Measurements from ENCODE around the gene FLT3LG.
"Not testable (repeated sequence)": the region's sequence is repeated elsewhere in the genome, so short reads cannot be mapped to it uniquely, and the experiment has no call there.

The FLT3LG gene

DNA sequence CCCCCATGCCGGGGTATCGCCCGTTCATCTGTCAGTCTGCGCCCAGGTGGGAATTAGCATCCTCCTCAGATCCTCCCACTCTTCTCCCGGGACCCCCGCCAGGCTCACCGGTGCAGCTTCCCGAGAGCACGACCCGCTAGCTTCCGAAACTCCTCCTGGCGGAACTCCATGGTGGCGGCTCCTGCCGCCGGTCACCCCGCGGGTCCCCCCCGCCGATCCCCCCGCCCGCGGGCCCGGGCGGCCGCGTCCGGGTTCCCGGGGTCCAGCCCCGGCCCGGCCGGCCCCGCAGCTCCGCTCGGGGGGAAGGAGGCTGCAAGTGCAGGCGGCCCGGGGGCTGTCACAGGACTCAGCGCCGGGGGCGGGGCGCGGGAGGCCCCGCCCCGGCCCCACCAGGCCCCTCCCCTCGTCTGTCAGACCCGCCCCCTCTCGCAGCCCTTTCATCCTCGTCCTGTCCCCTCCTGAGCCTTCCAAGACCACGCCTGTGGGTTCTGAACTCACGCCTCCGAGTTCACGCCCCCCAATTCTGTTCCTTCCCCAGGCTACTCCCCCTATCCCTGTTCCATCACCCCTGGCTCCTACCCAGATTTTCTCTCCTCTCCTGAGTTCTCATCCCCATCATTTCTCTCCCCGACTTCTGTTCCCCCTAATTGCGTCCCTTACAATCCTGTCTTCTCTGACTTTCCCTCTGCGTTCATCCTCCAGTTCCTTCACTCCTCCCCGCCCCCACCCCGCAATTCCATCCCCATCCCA is 32.6 kb upstream of the FLT3LG start, which contains the start of gene SLC17A7:
SLC17A7 (minus strand) TSS at position 318 of the 750 bp plus-strand sequence; CDS start at position 170, 148 bp downstream.
- no peak for FAIRE-seq

GRCh38 chr19:49441960-49442350 is 32.1 kb upstream of the FLT3LG start:
- FAIRE-seq, result no peak

GRCh38 chr19:49442354-49442753 is 31.7 kb upstream of the FLT3LG start:
- FAIRE-seq, result no peak

- no peak for FAIRE-seq
These were observed 31.1 kb upstream of the FLT3LG start for GRCh38 chr19:49442771-49443365.

DNA sequence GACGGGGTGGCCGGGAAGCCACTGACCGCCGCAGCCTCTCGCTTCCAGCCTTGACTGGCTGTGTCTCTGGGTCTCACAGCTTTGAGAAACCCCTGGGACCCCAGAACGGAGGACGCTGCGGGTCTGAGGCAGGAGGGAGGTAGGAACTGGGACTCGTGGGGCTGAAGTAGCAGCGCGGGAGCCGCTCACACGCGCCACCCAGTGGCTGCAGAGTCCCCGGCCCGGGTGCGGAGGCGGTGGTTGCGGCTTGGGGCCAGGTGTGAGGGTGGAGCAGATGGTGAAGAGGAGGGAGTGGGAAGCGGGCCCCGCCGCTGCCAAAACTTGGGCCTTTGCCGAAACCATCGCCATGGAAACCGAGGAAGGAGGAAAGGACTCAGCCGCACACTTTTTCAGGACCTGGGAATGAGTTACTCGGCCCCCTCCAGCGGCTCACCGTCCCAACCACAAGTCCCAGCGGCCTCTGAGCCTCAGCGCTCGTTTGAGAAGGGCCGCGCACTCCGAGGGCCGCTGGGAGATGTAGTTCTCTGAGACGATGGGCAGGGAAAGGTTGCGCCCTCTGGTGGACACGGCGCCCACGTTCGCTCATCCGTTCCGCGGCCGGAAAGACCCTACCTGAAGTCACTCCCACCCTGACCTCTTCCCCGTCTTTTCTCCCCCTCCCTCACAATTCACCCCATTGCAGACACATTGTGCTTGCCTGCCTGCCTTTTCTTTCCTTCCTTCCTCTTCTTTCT is 30.5 kb upstream of the FLT3LG start:
- FAIRE-seq, result peak; percentile 80

DNA sequence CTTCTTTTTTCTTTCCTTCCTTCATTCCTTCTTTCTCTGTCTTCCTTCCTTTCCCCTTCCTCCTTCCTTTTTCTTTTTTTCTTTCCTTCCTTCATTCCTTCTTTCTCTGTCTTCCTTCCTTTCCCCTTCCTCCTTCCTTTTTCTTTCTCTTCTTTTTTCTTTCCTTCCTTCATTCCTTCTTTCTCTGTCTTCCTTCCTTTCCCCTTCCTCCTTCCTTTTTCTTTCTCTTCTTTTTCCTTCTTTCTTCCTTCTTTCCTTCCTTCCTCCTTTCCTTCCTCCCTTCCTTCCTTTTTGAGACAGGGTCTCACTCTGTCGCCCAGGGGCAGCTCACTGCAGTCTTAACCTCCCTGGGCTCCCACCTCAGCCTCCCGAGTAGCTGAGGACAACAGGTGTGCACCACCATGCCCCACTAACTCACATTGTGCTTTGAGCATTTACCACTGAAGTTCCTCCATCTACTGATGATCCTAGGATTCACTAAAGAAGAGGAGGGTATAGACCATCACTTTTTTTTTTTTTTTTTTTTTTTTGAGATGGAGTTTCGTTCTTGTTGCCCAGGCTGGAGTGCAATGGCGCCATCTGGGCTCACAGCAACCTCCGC is 29.8 kb upstream of the FLT3LG start:
- not testable (repeated sequence) for FAIRE-seq

GRCh38 chr19:49445997-49446396 is 28.0 kb upstream of the FLT3LG start:
- no peak for FAIRE-seq

GRCh38 chr19:49447485-49448431 is 26.3 kb upstream of the FLT3LG start:
- FAIRE-seq, result no peak

GRCh38 chr19:49448432-49448786 is 25.6 kb upstream of the FLT3LG start:
- FAIRE-seq, result no peak

DNA sequence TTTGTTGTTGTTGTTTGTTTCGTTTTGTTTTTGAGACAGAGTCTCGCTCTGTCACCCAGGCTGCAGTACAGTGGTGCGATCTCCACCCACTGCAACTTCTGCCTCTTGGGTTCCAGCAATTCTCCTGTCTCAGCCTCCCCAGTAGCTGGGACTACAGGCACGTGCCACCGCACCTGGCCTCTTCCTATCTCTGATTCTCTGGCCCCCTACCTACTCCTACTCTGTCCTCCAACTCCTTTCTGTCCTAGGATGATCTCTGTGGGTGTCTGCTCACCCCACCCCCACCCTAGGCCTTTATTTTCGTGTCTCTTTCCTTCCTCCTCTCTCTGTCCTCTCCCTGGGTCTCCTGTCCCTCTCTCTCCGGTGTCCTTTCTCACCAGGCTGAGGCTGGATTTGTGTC is 23.6 kb upstream of the FLT3LG start:
- FAIRE-seq, result no peak

- FAIRE-seq, result peak; percentile 93
These were observed 22.4 kb upstream of the FLT3LG start, which contains the start of gene PIH1D1 for GRCh38 chr19:49451430-49452181. Gene PIH1D1 (minus strand): TSS chr19:49451814. CDS start chr19:49451574, 240 bp downstream.

DNA sequence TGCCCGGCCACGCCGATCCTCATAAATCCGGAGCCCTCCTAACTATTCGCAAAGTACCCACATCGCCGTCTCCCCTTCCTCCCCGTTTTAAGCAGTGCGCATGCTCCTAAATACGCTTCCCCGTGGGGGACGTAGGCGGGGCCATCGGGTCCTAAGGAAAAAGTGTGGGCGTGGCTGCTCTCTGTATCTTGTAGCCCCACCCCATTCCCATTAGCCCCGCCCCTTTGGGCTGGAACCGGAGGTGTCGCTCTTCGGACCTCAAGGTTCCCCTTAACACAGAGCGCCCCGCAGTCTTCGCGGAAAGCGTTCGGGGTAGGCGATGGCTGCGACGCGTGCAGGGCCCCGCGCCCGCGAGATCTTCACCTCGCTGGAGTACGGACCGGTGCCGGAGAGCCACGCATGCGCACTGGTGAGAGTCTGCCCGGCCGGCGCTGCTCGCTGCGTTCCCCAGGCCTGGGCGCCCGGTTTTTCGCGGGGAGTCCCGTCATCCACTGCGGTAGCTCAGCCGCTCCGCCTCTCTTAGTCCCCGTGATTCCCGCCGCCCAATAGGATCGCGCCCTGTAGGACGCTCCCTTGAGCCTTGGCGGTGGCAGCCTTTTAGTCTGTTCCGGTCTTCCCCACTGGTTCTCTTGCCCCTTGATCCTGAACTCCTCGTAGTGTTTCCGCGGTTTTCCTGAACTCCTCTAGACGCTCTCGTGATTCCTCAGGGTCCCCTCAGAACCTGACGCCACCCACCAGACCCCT is 20.8 kb upstream of the FLT3LG start, which contains the start of gene ALDH16A1:
ALDH16A1 (plus strand) TSS at position 213 of the 744 bp plus-strand sequence; CDS start at position 320, 107 bp downstream.
- peak; percentile 62 for FAIRE-seq

GRCh38 chr19:49453757-49454240 is 20.2 kb upstream of the FLT3LG start:
- no peak for FAIRE-seq

DNA sequence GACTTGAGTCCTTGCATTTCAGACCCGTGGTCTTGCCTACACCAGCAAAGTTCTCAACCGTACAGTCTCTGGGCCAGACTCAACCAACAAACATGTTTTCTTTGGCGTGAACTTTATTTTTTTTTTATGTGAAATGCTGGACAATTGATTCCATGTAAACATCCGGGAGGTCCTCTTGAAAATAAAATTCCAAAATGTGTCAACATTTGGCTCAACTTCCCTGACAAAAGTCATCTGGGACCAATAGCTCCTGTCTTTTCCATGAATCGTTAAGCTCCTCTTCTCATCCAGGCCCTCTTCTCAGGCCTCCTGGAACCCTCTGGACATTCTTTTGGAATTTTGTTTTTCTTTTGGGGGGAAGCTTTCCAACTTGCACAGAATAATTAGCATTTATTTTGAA is 18.2 kb upstream of the FLT3LG start:
- FAIRE-seq, result peak; percentile 97

DNA sequence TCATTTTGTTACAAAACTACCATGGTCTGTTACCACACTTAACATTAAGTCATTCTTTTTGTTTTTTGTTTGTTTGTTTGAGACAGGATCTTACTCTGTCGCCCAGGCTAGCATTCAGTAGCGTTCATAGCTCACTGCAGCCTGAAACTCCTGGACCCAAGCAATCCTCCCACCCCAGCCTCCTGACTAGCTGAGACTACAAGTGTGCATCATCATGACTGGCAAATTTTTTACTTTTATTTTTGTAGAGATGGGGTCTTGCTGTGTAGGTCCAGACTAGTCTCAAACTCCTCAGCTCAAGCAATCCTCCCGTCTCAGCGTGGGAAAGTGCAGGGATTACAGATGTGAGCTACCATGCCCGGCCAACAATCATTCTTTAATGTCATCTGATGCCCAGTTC is 17.7 kb upstream of the FLT3LG start:
- FAIRE-seq, result no peak

DNA sequence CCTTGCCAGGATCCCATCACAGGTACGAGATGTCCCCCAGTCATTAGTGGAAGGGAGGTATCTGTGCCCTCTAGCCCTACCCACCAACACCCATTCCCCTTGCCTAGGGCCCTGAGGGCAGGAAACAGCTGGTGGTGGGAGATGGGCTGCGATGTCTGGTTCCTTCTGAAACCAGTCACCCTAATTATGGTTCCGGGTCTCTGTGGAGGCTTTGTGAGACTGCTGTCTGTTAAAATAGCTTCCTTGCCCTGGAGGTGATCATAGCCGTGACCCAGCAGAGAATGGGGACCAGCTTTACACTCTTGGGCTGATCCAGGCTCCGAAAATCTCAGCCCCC is 15.5 kb upstream of the FLT3LG start:
- FAIRE-seq, result no peak

GRCh38 chr19:49459388-49459787 is 14.6 kb upstream of the FLT3LG start:
- FAIRE-seq, result no peak

DNA sequence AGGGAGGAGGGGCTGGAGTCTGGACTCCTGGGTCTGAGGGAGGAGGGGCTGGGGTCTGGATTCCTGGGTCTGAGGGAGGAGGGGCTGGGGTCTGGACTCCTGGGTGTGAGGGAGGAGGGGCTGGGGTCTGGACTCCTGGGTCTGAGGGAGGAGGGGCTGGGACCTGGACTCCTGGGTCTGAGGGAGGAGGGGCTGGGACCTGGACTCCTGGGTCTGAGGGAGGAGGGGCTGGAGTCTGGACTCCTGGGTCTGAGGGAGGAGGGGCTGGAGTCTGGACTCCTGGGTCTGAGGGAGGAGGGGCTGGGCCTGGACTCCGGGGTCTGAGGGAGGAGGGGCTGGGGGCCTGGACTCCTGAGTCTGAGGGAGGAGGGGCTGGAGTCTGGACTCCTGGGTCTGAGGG is 12.9 kb upstream of the FLT3LG start:
- peak; percentile 74 for FAIRE-seq

GRCh38 chr19:49461656-49462055 is 12.4 kb upstream of the FLT3LG start:
- no peak for FAIRE-seq

GRCh38 chr19:49462492-49462891 is 11.5 kb upstream of the FLT3LG start:
- FAIRE-seq, result no peak
